GM21723 (cell line): Measurements from ENCODE around the gene ST8SIA2.
"Not testable (repeated sequence)": the region's sequence is repeated elsewhere in the genome, so short reads cannot be mapped to it uniquely, and the experiment has no call there.

Source experiments
- ATAC-seq: cut with Tn5 transposase; IDR thresholded peaks from one replicate; pipeline ENCODE4 v1.9.1; 2021; ENCODE audit warnings: mild to moderate bottlenecking, moderate library complexity; ENCODE audit not compliant: unreplicated experiment

ST8SIA2 gene

GRCh38 chr15:92435145-92435544 lies 41.5 kb downstream of the ST8SIA2 start:
- no peak for ATAC-seq

GRCh38 chr15:92438471-92438870 lies 44.8 kb downstream of the ST8SIA2 start:
- ATAC-seq: no peak

DNA sequence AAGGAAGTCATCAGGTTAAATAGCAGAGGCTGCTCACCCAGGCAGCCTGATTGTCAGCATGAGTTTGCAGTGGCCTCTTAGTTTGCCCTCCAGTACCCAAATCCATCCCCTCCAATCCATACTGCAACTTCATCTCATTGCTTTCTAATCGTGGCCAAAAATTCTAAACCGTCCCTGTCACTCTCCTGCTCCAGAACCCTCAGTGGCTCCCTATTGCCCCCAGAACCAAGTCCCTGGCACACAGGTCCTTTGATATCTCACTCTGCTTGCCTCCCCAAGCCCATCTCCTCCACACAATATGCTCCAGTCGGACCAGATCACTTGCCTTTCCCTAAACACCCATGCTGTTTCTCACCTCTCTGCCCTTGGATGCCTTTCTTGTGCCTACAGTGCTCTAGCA lies 49.7 kb downstream of the ST8SIA2 start:
- no peak for ATAC-seq

DNA sequence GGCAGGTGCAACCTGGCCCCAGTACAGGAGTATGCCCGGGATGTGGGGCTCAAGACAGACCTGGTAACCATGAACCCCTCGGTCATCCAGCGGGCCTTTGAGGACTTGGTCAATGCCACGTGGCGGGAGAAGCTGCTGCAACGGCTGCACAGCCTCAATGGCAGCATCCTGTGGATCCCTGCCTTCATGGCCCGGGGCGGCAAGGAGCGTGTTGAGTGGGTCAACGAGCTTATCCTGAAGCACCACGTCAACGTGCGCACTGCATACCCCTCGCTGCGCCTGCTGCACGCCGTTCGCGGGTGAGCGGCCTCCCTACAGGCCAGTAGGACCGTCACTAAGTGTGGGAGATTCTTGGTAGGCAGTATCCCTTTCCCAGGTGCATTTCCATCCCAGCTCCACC lies 51.0 kb downstream of the ST8SIA2 start:
- ATAC-seq: no peak

DNA sequence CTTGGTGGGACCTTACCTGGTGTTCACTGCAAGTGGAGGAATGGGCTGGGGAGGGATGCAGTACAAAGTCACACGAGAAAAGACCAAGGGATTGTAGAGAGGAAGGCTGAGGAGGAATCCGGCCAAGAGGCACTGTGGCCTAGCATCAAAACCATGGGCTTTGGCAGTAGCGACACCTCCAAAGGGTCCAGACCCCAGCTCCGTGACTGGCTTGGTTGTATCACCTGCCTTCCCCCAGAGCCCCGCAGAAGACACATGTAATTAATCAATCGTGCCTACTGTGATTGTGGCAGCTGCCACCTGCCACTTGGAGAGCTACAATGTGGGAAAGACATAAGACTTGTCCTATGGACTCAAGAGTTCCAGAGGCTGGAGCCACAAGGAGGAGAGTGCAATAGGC lies 54.7 kb downstream of the ST8SIA2 start:
- ATAC-seq: no peak

- ATAC-seq: no peak
Measured at GRCh38 chr15:92449476-92449875, 55.8 kb downstream of the ST8SIA2 start.

GRCh38 chr15:92451225-92451825 lies 57.6 kb downstream of the ST8SIA2 start:
- ATAC-seq: no peak

- no peak for ATAC-seq
Measured at GRCh38 chr15:92452143-92452542, 58.5 kb downstream of the ST8SIA2 start.

DNA sequence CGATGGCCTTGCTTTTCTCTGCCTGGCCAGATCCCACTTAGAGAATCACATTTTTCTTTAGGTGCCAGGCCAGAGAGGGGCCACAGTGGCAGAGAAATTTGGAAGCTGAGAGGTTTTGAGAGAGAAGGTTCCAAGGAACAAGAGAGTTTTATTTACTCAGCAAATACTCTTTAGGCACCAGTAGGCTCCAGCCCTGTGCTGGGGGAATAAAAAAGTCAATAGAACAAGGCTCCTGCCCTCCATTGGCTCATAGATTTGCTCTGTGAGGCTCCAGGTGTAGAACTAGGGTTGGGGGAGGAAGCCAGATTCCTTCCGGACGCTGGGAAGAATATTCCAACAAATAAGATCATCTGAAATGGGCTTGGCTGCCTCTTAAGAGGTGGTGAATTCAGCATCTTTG lies 59.9 kb downstream of the ST8SIA2 start:
- no peak for ATAC-seq

DNA sequence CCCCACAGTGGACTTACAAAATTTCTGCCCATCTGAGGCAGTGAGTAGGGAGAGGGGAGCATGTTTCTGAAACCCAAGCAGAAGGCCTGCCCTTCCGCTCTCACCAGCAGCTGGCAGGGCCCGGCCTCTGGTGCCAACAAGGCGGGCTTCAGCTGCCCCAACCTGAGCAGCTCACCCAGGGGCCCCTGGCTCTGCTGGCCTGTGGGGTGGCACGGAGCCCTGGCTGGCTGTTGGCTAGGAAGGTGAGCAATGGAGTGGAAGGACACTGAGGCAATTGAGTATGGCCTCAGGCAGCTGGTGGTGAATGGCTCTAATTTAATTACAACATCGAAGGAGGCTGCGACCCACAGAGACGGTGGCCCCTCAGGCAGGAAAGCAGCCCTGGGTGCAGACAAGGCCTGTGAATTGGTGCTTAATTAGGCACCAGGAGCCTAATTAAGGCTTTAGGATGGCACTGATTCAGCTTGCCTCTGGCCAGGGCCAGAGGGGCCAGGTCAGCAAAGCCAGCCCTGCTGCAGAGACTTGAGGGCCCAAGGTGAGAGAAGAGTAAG lies 60.9 kb downstream of the ST8SIA2 start:
- no peak for ATAC-seq

DNA sequence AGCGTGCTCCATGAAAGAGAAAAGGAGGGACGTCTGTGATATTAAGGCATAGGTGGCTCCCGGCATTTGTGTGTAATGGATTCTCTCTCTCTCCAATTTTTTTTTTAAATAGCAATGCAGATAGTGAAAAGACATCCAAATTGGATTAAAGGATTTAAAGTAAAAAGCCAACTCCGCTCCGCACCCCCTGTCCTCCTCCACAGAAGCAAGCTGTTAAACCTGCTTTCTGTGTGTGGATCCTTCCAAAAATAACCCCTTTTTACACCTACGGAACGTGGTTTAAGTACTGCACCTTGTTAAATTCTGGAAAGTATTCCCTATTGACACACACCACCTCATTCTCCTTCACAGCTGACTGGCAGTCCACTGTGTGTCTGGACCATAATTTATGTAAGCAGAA lies 61.6 kb downstream of the ST8SIA2 start:
- no peak for ATAC-seq

GRCh38 chr15:92457471-92458041 lies 63.9 kb downstream of the ST8SIA2 start:
- ATAC-seq: no peak

GRCh38 chr15:92460023-92460422 lies 66.3 kb downstream of the ST8SIA2 start:
- ATAC-seq: no peak

- ATAC-seq: no peak
Measured at GRCh38 chr15:92462424-92463125, 68.9 kb downstream of the ST8SIA2 start.

DNA sequence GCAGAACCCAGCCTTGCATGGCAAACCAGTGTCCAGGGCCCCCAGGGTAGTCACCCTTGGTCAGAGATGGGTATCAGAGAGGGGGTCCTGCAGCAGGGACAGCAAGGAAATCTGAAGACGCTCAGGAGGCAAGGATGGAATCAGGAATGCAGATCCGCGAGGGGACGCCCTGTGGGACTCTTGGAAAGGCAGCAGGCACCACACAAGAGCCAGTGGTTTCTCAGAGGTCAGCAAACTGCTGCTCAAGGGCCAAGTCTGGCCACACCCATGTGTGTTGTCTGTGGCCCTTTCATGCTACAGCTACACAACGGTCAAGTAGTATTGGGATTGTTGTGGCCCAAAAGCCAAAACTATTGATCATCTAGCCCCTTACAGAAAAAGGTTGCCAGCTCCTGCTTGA lies 69.7 kb downstream of the ST8SIA2 start:
- no peak for ATAC-seq

DNA sequence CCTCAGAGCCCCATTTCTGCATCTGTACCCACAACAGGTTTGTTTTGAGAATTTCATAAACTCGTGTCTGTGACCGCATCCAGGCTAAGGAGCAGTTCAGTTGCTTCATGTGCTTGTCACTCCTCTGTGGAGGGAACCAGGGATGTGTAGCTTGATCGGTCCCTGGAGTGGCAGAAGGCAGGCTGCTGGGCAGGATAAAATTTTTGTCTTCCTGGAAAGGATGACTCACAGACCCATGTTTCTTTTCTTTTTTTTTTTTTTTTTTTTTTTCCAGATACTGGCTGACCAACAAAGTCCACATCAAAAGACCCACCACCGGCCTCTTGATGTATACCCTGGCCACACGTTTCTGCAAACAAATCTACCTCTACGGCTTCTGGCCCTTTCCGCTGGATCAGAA lies 70.1 kb downstream of the ST8SIA2 start:
- no peak for ATAC-seq

GRCh38 chr15:92466834-92467233 lies 73.2 kb downstream of the ST8SIA2 start:
- no peak for ATAC-seq

DNA sequence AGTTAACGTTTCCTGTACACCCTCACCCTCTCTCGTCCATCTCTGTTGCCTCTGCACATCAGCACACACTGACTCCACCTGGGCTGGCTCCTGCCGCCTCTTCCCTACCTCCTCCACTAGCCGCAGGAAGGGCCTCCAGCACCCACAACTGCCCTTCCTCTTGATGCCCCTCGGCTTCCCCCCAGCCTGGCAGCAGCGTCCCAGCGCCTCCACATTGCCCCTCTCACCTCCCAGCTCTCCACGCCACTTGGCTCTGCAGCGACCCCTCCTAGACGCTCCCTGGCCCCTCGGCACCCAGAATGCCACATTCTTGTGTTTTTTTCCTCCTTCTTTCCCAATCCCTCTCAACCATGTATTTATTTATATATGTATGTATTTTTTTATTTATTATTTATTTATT lies 73.6 kb downstream of the ST8SIA2 start:
- ATAC-seq: no peak

DNA sequence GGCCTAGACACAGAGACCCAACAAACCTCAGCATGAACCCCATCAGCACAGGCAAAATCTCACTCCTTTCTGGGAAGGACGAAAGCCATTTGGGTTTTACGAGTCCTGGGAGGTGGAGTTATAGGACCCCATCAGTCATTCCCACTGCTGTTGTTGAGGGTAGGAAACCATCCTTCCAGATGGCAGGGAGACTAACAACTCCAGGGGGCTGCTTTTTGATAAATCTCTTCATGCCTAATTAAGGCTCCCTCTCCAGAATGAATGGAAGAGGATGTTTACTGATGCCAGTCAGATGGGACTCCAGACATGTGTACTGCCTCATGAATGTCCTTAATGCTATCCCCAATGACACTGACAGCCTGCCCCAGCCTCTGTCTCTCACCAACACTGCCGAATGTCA lies 75.3 kb downstream of the ST8SIA2 start:
- ATAC-seq: no peak

DNA sequence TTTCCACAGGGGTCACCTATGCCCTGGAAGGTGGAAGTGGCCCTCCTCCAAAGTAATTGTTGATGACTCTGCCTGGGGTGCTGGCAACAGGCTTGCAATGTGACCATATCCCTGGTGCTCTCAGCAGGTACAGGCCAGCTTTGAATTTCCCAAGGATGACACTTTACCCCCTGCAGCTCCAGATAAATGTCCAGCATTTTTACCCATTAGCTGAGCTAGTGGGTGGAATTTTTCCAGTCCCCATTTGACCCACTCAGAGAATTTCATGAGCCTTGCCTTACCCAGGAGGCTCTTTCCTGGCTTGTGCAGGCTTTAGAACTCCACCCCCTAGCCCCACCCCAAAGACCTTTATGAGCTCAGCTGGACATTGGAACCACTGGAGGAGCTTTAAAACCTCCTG lies 77.6 kb downstream of the ST8SIA2 start:
- no peak for ATAC-seq

DNA sequence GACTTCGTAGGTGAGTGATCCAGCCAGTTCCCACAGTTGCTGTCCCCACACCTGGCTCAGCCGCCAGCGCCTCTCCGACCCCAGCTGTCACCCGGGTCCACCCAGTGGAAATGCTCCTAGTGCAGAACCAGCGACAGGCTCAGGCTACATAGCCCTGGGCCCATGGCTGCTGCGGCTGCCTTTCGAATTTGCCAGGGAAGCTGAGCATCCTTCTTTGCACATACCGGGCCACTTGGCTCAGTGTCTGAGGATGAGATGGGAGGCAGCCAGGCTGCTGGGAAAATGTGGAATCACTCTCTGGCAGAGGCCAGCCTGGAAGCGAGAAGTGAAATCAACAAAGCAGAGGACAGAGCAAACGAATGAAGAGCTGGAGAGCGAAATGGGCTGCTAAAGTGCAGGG lies 80.1 kb downstream of the ST8SIA2 start:
- no peak for ATAC-seq

- ATAC-seq: not testable (repeated sequence)
Measured at GRCh38 chr15:92479730-92480129, 86.0 kb downstream of the ST8SIA2 start.
